ENCODE results near the gene FREM1.

GRCh38 chr9:14760060-14760459, 150.2 kb downstream of the FREM1 start:
- TF ChIP-seq, protein P1, sequence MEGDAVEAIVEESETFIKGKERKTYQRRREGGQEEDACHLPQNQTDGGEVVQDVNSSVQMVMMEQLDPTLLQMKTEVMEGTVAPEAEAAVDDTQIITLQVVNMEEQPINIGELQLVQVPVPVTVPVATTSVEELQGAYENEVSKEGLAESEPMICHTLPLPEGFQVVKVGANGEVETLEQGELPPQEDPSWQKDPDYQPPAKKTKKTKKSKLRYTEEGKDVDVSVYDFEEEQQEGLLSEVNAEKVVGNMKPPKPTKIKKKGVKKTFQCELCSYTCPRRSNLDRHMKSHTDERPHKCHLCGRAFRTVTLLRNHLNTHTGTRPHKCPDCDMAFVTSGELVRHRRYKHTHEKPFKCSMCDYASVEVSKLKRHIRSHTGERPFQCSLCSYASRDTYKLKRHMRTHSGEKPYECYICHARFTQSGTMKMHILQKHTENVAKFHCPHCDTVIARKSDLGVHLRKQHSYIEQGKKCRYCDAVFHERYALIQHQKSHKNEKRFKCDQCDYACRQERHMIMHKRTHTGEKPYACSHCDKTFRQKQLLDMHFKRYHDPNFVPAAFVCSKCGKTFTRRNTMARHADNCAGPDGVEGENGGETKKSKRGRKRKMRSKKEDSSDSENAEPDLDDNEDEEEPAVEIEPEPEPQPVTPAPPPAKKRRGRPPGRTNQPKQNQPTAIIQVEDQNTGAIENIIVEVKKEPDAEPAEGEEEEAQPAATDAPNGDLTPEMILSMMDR (IDR thresholded peaks at IDR 0.05), result no peak
- TF ChIP-seq EP300 (IDR thresholded peaks at IDR 0.05), result no peak

Measured in tibial nerve (tissue), 4 donors.